ENCODE data around the gene PIP4K2A.

The PIP4K2A gene

GRCh38 chr10:22659866-22660265 is 54.5 kb downstream of the PIP4K2A start:
- DNase-seq = no peak

DNA sequence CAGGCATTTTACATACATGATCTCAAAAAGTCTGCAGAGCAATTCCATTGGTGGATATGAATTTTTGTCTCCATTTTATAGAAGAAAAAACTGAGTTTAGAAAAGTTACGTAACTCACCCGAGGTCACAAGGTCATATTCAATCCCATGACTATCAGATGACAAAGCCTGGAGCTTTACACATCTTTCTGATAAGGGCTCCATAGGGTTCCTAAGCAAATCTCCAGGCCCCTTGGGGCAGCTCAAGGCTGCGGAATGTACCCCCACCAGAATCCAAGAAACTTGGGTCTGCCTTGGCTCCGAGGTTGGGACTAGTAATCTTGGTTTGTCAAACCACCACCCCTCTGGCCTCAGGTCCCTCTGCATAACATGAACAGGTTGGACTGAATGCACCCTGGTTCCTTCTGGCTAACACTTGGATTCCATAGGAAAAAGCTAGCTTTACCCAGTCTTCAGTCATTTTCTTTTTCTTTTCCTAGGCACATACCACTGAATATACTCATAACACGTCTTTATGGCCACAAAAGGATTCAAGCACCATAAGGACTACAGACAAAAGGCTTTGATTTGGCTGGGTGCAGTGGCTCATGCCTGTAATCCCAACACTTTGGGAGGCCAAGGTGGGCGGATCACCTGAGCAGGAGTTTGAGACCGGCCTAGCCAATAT is 55.5 kb downstream of the PIP4K2A start:
- DNase-seq = no peak

DNA sequence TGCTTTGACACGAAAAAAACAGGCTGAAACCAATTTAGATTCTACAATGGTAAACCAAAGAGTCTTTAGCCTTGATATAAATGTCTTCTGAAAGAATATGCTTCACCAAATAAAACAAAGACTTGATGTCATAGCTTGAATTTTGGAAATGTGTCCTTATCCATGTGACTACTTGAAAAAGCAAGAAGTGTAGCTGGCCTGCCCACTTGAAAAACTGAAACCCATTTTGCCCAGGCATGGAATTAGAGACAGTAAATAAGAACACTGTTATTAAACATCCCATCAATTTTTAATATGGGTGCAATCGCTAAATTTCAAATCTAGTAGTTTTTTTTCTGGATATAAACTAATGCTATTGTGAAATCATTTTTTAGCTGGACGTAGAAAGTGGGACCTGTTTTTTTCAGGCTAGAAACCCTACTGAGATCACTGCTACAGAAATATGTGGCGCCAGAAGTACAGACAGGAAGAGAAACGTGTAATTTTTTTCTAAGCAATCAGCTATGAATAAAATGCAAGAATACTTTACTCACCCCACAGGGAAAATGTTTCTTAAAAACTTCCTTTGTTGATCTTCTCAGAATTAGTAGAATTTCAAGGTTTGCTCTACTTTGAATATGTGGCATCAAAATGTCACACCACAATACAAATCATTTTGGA is 56.7 kb downstream of the PIP4K2A start:
- no peak for DNase-seq

GRCh38 chr10:22657024-22657423 is 57.4 kb downstream of the PIP4K2A start:
- DNase-seq = no peak

- DNase-seq = no peak
These were observed 58.3 kb downstream of the PIP4K2A start for GRCh38 chr10:22656036-22656435.

GRCh38 chr10:22655312-22655981 is 58.9 kb downstream of the PIP4K2A start:
- no peak for DNase-seq

DNA sequence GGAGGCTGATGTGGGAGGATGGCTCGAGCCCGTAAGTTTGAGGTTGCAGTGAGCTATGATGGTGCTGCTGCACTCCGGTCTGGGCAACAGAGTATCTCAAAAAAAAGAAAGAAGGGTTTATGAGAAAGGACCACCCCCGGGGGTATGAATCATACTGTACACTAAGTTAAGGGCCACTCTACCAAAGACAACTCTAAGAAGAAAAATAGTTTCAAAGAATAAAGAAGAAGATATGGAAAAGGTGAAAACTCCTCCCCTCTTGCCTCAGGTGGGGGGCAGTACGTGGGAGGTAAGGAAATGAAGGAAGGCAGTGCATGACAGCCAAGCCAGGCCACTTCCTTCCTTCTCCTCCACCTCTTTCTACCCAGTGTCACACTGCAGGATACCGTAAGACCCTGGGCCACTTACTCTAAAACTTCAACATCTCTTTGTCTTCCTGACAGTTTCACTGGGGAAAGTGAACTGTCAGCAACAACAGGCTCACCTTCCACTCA is 61.3 kb downstream of the PIP4K2A start:
- DNase-seq = no peak

GRCh38 chr10:22651276-22651980 is 63.0 kb downstream of the PIP4K2A start:
- no peak for DNase-seq

DNA sequence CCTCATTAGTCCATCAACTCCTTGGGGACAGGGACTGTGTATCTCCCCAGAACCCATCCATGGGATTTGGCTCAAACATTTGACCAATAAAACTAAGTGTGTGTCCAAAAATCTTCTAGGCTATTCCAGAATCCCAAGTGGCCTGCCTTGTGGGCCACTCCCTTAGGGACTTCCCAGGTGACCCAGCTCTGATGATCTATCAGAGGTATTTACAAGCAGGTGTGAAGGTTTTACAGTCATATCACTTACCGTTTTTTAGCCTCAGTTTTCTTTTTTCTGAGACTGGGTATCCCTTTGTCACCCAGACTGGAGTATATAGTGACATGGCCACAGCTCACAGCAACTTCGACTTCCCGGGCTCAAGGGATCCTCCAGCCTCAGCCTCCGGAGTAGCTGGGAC is 64.4 kb downstream of the PIP4K2A start:
- DNase-seq = no peak

DNA sequence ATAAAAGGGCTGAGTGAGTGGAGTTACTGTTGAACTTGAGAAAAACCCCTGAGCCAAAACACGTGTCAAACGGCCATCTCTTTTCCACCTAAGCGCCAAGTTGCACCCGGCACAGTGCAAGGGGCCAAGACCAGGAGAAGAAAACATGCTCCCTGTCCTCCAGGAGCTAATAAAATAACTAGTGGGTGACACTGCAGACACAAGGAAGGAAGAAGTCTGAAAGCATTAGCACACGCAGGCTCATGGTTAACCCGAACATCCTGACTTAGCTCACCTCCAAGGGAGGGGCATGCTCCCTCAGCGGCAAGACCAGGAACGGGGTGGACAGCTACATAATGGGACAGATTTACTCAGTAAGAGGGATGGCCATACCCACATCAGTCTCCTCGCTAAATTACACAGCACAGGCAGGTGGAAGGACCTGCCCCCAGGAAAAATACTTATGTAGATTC is 65.0 kb downstream of the PIP4K2A start:
- no peak for DNase-seq

- no peak for DNase-seq
These were observed 65.8 kb downstream of the PIP4K2A start for GRCh38 chr10:22648547-22648961.

- no peak for DNase-seq
These were observed 67.1 kb downstream of the PIP4K2A start for GRCh38 chr10:22647244-22647643.

DNA sequence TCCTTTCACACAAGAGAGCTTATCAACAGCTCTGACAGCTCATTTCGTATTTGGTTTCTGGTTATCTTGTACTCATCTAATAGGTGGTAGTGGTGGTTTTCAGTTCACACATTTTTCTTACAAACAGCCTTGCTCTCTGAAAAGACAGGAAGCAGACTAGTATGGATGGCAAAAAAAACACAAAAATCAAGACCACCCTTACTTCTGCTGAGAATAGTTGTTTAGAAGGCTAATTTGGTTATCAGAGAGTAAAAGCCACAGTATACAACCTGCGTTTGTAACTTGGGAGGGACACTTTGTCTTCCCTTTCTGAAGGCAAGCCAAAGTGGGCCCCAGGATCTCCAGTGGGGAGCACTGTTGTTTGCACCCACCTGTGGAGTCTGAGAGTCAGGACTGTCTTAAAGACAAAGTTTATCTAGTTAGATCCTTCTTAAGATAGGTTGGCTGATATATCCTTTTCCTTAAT is 68.0 kb downstream of the PIP4K2A start:
- no peak for DNase-seq

DNA sequence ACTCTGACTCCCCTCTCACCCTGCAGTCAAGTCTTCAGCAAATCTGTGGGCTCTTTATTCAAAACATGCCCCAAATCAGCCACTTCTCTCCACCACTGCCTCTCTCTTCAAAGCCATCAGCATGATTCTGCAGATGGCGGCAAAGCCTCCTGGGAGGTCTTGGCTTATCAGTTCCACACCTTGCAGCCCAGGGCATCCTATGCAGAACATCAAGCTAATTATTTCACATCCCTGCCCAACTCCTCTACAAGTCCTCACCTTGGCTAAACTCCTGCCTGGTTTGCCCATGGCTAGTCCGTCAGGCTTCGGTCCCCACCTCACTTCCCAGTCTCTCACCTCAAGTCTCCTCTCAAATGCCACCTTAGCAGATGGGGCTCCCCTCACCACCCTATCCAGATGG is 70.2 kb downstream of the PIP4K2A start:
- DNase-seq = no peak

- no peak for DNase-seq
These were observed 70.6 kb downstream of the PIP4K2A start for GRCh38 chr10:22643775-22644174.

GRCh38 chr10:22643116-22643515 is 71.3 kb downstream of the PIP4K2A start:
- DNase-seq = no peak

- DNase-seq = no peak
These were observed 72.6 kb downstream of the PIP4K2A start for GRCh38 chr10:22641743-22642142.

GRCh38 chr10:22640359-22640758 is 74.0 kb downstream of the PIP4K2A start:
- no peak for DNase-seq

GRCh38 chr10:22638863-22639262 is 75.5 kb downstream of the PIP4K2A start:
- no peak for DNase-seq

- no peak for DNase-seq
These were observed 76.9 kb downstream of the PIP4K2A start for GRCh38 chr10:22637491-22637890.

DNA sequence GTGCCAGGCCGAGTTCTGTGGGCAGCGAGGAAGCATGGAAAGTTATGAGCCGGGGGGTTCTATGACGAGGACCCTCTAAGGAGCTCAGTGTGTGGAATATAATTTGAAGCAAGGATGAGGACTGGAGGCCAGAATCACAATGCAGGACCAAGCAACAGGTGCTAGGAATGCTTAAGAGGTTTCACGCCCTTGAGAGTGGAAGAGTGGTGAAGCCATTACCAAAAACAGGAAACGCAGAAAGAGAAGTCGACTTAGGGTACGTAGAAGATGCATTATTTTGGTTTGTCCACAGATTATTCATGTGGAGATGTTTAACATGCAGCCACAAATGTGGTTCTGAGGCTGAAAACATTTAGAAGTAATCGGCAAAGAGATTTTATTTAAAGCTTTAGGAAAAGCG is 78.7 kb downstream of the PIP4K2A start:
- DNase-seq = no peak

DNA sequence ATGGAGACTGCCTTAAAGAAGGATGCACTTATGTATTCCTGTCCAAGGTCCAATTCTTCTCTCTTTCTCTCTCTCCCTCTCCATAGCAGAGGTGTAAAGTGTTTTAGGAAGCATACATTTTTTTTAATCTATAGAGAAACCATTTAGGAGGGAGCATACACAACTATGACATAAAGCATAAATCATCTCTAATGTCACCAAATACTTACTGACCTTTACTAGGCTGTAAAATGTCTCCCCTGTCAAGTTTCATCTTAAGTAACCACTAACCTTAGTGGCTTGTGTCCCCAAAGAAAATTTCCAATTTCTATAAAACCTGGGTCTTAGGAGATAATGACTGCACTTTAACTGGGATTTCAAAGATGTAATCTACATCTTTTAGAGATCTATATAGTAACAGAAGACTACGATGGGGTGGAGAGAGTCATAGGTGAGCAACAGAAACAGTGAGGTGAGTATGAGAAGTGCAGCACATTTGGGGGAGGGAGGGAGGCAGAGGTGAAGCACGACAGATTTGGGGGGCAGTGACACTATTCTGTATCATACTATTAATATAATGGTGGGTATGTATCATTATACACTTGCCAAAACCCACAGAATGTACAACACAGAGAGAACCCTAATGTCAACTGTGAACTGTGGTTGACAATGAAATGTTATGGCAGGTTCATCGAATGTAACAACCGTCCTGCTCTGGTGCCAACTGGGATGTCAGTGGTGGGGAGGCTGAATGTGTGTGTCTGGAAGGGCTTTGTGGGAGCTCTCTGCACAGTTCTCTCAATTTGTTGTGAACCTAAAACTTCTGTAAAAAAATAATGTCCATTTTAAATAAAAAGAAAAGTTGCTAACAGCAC is 79.5 kb downstream of the PIP4K2A start:
- DNase-seq = no peak

Data from stimulated activated CD4-positive, alpha-beta T cell treated with anti-CD3 and anti-CD28 coated beads, Interleukin-2, amount 100 ng/mL, for 48 hours (primary cell).